GM23338 (cell line): Measurements from ENCODE around the gene MME. TPM values are rescaled to one million over a fixed set of nuclear protein-coding genes. Genes with fewer than 3 reads are reported as not detected.

Experiments used
- ATAC-seq: fragments of 200-7000 bp; cut with Tn5 transposase; 3 replicates; pipeline ENCODE4 v1.9.1; 2020
- DNase-seq: peaks from one replicate; pipeline ENCODE4 v3.0.0-alpha.2; 2015; ENCODE audit warnings: low spot score
- H2AFZ ChIP-seq: fragments of 200-600 bp; sonication (generic); 2 replicates; pipeline ENCODE4 v1.8.0; 2016; ENCODE audit warnings: antibody characterized with exemption, mild to moderate bottlenecking, moderate library complexity
- H3F3A ChIP-seq: fragments of 200-600 bp; sonication (generic); replicated peaks from 2 replicates; pipeline ENCODE4 v1.8.0; 2017; ENCODE audit warnings: antibody characterized with exemption, mixed run types, low read depth
- H3K27ac ChIP-seq: fragments of 200-600 bp; sonication (generic); 2 replicates; pipeline ENCODE4 v1.6.1; 2016; ENCODE audit warnings: low read depth
- H3K27me3 ChIP-seq: fragments of 200-600 bp; sonication (generic); 2 replicates; pipeline ENCODE4 v1.8.0; 2016; ENCODE audit warnings: mild to moderate bottlenecking, mixed run types, moderate library complexity; ENCODE audit not compliant: insufficient read depth
- H3K36me3 ChIP-seq: fragments of 200-600 bp; sonication (generic); 2 replicates; pipeline ENCODE4 v1.8.0; 2016; ENCODE audit warnings: mild to moderate bottlenecking; ENCODE audit not compliant: insufficient read depth
- H3K4me1 ChIP-seq: fragments of 200-600 bp; sonication (generic); 2 replicates; pipeline ENCODE4 v1.8.0; 2016; ENCODE audit warnings: mild to moderate bottlenecking, moderate library complexity; ENCODE audit not compliant: insufficient read depth
- H3K4me2 ChIP-seq: fragments of 200-600 bp; sonication (generic); 2 replicates; pipeline ENCODE4 v1.7.1; 2017; ENCODE audit warnings: mixed run types
- H3K4me3 ChIP-seq: fragments of 200-600 bp; sonication (generic); 2 replicates; pipeline ENCODE4 v1.6.1; 2016; ENCODE audit warnings: mixed run types
- H3K79me2 ChIP-seq: fragments of 200-600 bp; sonication (generic); replicated peaks from 2 replicates; pipeline ENCODE4 v1.8.0; 2017; ENCODE audit warnings: mild to moderate bottlenecking; ENCODE audit not compliant: insufficient read depth
- H3K9me2 ChIP-seq: fragments of 200-600 bp; sonication (generic); 2 replicates; pipeline ENCODE4 v1.8.0; 2017; ENCODE audit not compliant: insufficient read depth
- H4K20me1 ChIP-seq: fragments of 200-600 bp; sonication (generic); replicated peaks from 2 replicates; pipeline ENCODE4 v1.8.0; 2017; ENCODE audit warnings: mild to moderate bottlenecking; ENCODE audit not compliant: insufficient read depth
- H3K27ac Mint-ChIP-seq: 2 replicates; pipeline ENCODE4 v1.8.0; 2020; ENCODE audit warnings: inconsistent platforms, mild to moderate bottlenecking, moderate library complexity, mixed read lengths
- H3K27me3 Mint-ChIP-seq: 3 replicates; pipeline ENCODE4 v1.8.0; 2022; ENCODE audit warnings: low read depth, mild to moderate bottlenecking, moderate library complexity, mixed read lengths, inconsistent platforms; ENCODE audit not compliant: insufficient read depth, poor library complexity
- H3K36me3 Mint-ChIP-seq: 3 replicates; pipeline ENCODE4 v1.8.0; 2021; ENCODE audit warnings: low read depth, mild to moderate bottlenecking, inconsistent platforms, moderate library complexity, mixed read lengths
- H3K4me1 Mint-ChIP-seq: 3 replicates; pipeline ENCODE4 v1.8.0; 2020; ENCODE audit warnings: mild to moderate bottlenecking, inconsistent platforms, mixed read lengths
- H3K4me3 Mint-ChIP-seq: 3 replicates; pipeline ENCODE4 v1.8.0; 2021; ENCODE audit warnings: moderate library complexity, mild to moderate bottlenecking, inconsistent platforms, mixed read lengths
- H3K9me3 Mint-ChIP-seq: 3 replicates; pipeline ENCODE4 v1.8.0; 2020; ENCODE audit warnings: moderate library complexity, mild to moderate bottlenecking, inconsistent platforms, mixed read lengths
- CREB1 ChIP-seq: fragments of 250-450 bp; sonication (Bioruptor Pico); IDR thresholded peaks from 2 replicates; pipeline ENCODE4 v1.5.0; 2020; ENCODE audit warnings: low read depth, mild to moderate bottlenecking, moderate library complexity
- EZH2 ChIP-seq: fragments of 200-600 bp; sonication (generic); IDR thresholded peaks from one replicate; pipeline ENCODE4 v1.8.0; 2017; ENCODE audit warnings: antibody characterized with exemption, mild to moderate bottlenecking, low read depth; ENCODE audit not compliant: unreplicated experiment
- JUNB ChIP-seq: IDR thresholded peaks from one replicate; pipeline ENCODE4 v1.6.1; 2016; ENCODE audit warnings: antibody characterized with exemption; ENCODE audit not compliant: unreplicated experiment
- NANOG ChIP-seq: IDR thresholded peaks from 2 replicates; pipeline ENCODE4 v1.6.1; 2016; ENCODE audit warnings: antibody characterized with exemption, borderline replicate concordance
- POLR2AphosphoS5 ChIP-seq: IDR thresholded peaks from 2 replicates; pipeline ENCODE4 v1.6.1; 2016; ENCODE audit warnings: antibody characterized with exemption, low read depth
- STAT1 ChIP-seq: IDR thresholded peaks from one replicate; pipeline ENCODE4 v1.6.1; 2016; ENCODE audit warnings: antibody characterized with exemption; ENCODE audit not compliant: unreplicated experiment
- ZNF331 ChIP-seq: fragments of 250-450 bp; sonication (Bioruptor Pico); IDR thresholded peaks from 2 replicates; pipeline ENCODE4 v1.5.0; 2020; ENCODE audit warnings: low read depth, mild to moderate bottlenecking, moderate library complexity
- polyA plus RNA-seq: library from polyadenylated mRNA; unstranded; fragments of >200 nt; fragmentation: Nextera tagmentation; extraction: Ambion mirVana; gene quantifications from 2 replicates; pipeline ENCODE4 v1.2.1, GENCODE V29; 2016
- total RNA-seq: library from RNA; depleted of rRNA; stranded (reverse); fragments of >200 nt; shearing (Covaris generic); gene quantifications from 2 replicates; pipeline ENCODE4 v1.2.3, GENCODE V29; 2014
- TF ChIP-seq, protein P1 (sequence below): IDR thresholded peaks from one replicate; pipeline ENCODE4 v1.6.1; 2018; ENCODE audit warnings: antibody characterized with exemption; ENCODE audit not compliant: unreplicated experiment
- TF ChIP-seq, protein P2 (sequence below), 2 experiments: fragments of 200-600 bp in 1 of 2; sonication (generic) in 1 of 2; conservative IDR thresholded peaks; 2 replicates each; pipeline versions ENCODE4 v1.5.1 to v1.6.1; 2016 to 2017; ENCODE audit warnings: antibody characterized with exemption in 2 of 2, low read depth in 2 of 2, mild to moderate bottlenecking in 2 of 2, moderate library complexity in 1 of 2

MME gene
- total and polyA plus RNA-seq, 2 experiments from 2014 or later, result 15.2 to 76.7 TPM

DNA sequence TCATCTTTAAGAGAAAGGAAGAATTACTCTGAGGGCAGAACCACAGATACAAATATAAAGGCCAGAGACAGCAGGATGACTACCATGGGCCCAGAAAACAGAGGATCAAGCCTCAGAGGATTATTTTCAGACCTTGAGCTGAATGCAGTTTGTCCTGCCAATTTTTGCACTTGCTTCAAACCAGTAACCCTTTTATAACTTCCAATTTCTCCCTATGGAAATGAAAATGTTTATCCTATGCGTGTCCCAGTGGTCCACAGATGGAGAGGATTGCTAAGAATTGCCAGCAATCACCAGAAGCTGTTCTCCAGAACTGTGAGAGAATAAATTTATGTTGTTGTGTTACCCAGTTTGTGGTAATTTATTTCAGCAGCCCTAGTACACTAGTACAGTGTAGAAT lies 26.4 kb upstream of the MME start (continued):
- no peak for TF ChIP-seq STAT1

DNA sequence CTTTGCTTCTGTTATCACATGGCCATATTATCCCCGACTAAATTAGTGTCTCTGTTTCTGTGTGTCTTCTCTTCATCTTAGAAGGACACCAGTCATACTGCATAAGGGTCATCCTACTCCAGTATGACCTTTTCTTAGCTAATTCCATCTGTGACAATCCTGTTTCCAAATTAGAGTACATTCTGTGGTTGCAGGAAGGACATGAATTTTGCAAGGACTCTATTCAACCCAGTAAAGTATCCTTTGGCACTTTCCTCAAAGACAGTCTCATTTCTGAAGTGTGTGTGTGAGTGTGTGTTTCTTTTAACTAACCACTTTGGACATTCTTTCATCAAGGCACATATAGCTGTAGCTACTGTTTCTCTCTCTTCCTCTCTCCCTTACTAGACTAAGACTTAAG lies 15.2 kb upstream of the MME start:
- H3K4me1 Mint-ChIP-seq, result peaks cover 13% of the 10 kb centered on the region; the same call in 2 of the 3 replicates
- no peak for TF ChIP-seq EZH2
- no peak for TF ChIP-seq POLR2AphosphoS5
- TF ChIP-seq CREB1 (CRISPR knock-in tag), result no peak
- TF ChIP-seq NANOG, result no peak
- TF ChIP-seq JUNB, result no peak
- H3K4me2 ChIP-seq, result no peak overlapping the region

DNA sequence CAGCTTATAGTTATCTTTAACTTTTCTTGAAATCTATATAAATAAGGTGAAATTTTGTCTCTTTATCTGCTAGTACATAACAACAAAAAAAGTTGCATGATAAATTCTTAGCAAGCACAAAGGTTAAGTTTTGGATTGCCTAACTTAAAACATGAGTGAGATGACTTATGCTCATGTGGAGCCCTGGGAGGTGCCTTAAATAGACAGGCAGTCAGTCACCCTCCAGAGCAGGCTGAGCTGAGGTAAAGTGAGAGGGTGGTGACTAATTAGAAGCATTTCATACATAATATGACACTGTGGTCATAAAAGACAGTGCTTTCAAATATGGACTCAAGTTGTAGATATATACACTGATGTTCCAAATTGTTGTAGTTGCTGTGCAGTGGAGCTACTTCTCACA lies 14.6 kb upstream of the MME start:
- ATAC-seq, result no peak
- no peaks in the 10 kb centered on the region for H3K79me2 ChIP-seq
- H3K27me3 Mint-ChIP-seq, result peaks cover 2% of the 10 kb centered on the region
- no peaks in the 10 kb centered on the region for H4K20me1 ChIP-seq
- no peak overlapping the region for H2AFZ ChIP-seq
- peaks cover under 1% of the 10 kb centered on the region; the same call in 1 of the 2 replicates for H3K4me1 ChIP-seq
- no peak for DNase-seq
- no peaks in the 10 kb centered on the region for H3K36me3 ChIP-seq
- H3F3A ChIP-seq, result no peaks in the 10 kb centered on the region
- H3K9me3 Mint-ChIP-seq, result no peaks in the 10 kb centered on the region; the same call in 2 of the 3 replicates
- H3K4me1 Mint-ChIP-seq, result peaks cover 7% of the 10 kb centered on the region; the same call in 2 of the 3 replicates
- no peak overlapping the region for H3K4me3 ChIP-seq
- no peak overlapping the region for H3K4me2 ChIP-seq
- no peaks in the 10 kb centered on the region for H3K27me3 ChIP-seq
- H3K27ac ChIP-seq, result no peak overlapping the region
- no peak overlapping the region for H3K27ac Mint-ChIP-seq
- H3K9me2 ChIP-seq, result no peaks in the 10 kb centered on the region
- no peaks in the 10 kb centered on the region for H3K36me3 Mint-ChIP-seq
- no peak overlapping the region for H3K4me3 Mint-ChIP-seq
- no peak for TF ChIP-seq POLR2AphosphoS5
- TF ChIP-seq ZNF331 (CRISPR knock-in tag), result no peak
- TF ChIP-seq EZH2, result no peak
- TF ChIP-seq, protein P1, sequence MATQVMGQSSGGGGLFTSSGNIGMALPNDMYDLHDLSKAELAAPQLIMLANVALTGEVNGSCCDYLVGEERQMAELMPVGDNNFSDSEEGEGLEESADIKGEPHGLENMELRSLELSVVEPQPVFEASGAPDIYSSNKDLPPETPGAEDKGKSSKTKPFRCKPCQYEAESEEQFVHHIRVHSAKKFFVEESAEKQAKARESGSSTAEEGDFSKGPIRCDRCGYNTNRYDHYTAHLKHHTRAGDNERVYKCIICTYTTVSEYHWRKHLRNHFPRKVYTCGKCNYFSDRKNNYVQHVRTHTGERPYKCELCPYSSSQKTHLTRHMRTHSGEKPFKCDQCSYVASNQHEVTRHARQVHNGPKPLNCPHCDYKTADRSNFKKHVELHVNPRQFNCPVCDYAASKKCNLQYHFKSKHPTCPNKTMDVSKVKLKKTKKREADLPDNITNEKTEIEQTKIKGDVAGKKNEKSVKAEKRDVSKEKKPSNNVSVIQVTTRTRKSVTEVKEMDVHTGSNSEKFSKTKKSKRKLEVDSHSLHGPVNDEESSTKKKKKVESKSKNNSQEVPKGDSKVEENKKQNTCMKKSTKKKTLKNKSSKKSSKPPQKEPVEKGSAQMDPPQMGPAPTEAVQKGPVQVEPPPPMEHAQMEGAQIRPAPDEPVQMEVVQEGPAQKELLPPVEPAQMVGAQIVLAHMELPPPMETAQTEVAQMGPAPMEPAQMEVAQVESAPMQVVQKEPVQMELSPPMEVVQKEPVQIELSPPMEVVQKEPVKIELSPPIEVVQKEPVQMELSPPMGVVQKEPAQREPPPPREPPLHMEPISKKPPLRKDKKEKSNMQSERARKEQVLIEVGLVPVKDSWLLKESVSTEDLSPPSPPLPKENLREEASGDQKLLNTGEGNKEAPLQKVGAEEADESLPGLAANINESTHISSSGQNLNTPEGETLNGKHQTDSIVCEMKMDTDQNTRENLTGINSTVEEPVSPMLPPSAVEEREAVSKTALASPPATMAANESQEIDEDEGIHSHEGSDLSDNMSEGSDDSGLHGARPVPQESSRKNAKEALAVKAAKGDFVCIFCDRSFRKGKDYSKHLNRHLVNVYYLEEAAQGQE, result no peak
- TF ChIP-seq, protein P2, sequence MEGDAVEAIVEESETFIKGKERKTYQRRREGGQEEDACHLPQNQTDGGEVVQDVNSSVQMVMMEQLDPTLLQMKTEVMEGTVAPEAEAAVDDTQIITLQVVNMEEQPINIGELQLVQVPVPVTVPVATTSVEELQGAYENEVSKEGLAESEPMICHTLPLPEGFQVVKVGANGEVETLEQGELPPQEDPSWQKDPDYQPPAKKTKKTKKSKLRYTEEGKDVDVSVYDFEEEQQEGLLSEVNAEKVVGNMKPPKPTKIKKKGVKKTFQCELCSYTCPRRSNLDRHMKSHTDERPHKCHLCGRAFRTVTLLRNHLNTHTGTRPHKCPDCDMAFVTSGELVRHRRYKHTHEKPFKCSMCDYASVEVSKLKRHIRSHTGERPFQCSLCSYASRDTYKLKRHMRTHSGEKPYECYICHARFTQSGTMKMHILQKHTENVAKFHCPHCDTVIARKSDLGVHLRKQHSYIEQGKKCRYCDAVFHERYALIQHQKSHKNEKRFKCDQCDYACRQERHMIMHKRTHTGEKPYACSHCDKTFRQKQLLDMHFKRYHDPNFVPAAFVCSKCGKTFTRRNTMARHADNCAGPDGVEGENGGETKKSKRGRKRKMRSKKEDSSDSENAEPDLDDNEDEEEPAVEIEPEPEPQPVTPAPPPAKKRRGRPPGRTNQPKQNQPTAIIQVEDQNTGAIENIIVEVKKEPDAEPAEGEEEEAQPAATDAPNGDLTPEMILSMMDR (conservative IDR thresholded peaks at IDR 0.05; ENCODE audit: low read depth in 2 of 2), result no peak
- TF ChIP-seq STAT1, result no peak
- no peak for TF ChIP-seq JUNB

More for the DNA sequence above, 15.2 kb upstream of the MME start:
- no peak overlapping the region for H3K27ac ChIP-seq
- DNase-seq (no peak), ATAC-seq (no peak)
- H3K27me3 Mint-ChIP-seq, result peaks cover 2% of the 10 kb centered on the region
- H4K20me1 ChIP-seq, result no peaks in the 10 kb centered on the region
- H3K36me3 ChIP-seq, result no peaks in the 10 kb centered on the region
- H3K4me3 ChIP-seq, result no peak overlapping the region
- H3K4me3 Mint-ChIP-seq, result no peak overlapping the region
- H3K4me1 ChIP-seq, result peaks cover 6% of the 10 kb centered on the region
- no peaks in the 10 kb centered on the region for H3F3A ChIP-seq
- no peaks in the 10 kb centered on the region; the same call in 2 of the 3 replicates for H3K9me3 Mint-ChIP-seq
- H3K36me3 Mint-ChIP-seq, result no peaks in the 10 kb centered on the region
- H3K27me3 ChIP-seq, result no peaks in the 10 kb centered on the region
- no peaks in the 10 kb centered on the region for H3K9me2 ChIP-seq
- peak overlapping the region; percentile 67; the same call in 1 of the 2 replicates for H2AFZ ChIP-seq
- no peak overlapping the region for H3K27ac Mint-ChIP-seq
- H3K79me2 ChIP-seq, result no peaks in the 10 kb centered on the region
